Measurements from ENCODE around the gene RAPGEF6.
A peak's percentile ranks its signal among the peaks of the same experiment; 100 is the strongest.
"Not testable (repeated sequence)": the region's sequence is repeated elsewhere in the genome, so short reads cannot be mapped to it uniquely, and the experiment has no call there.

Gene RAPGEF6

DNA sequence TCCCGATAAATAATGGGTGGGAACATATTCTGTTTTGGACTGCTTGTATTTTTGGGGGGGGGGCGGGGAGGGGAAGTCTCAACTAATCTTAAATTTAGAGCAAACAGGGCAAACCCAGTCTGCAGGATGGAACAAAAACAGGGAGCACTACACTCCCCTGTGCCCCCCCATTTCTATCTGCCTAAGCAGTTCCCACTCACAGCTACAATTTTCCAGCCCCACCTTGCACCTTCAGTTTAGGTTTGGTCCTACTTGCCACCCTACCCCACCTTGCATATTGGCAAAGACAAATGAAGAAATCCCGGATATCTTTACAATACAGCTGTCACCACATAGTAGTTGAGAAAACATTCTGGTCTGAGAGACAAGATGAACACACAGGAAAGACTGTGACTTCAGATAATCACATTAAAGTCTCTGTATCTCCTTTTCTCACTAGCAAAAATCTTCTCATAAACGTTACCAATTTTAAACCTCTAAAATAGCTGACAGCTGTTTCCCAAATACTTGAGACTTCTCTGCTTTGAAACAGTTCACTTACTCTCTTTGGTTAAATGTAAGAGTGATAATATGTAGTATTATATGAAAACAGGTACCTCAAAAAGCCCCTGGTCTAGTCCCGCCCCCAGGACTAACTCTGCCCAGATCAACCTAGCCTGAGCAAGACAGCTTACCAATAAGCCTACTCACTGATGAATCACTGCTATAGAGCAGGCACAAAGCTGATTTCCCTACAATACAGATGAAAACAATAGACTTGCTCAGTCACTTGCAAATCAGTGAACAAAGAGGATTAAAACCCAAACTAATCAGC is 5.2 kb upstream of the RAPGEF6 start:
- DNase-seq, result peak; percentile 57
- ATAC-seq, result peak; percentile 97

DNA sequence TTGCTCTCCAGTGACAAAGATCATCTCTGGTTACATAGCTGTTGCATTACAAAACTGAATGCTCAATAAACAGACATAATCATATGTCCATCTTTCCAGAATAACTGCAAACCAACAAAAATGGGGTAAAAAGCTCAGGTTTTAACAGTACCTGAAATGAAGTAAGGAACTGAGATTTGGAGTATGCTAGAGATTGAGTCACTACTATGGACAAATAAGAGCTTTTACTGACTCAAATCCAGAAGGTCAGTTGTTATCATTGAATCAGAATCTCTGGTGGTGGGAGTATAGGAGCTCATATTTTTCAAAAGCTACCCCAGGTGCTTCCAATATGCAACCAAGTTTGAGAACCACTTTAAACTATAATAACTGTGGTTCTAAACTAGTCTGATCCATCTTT is 4.1 kb upstream of the RAPGEF6 start:
- ATAC-seq (no peak), DNase-seq (no peak)

GRCh38 chr5:131637694-131638093 is 2.7 kb upstream of the RAPGEF6 start:
- no peak for ATAC-seq

GRCh38 chr5:131635684-131636572 is 899 bp upstream of the RAPGEF6 start:
- DNase-seq (no peak), ATAC-seq (no peak)

More at GRCh38 chr5:131637694-131638093, 2.7 kb upstream of the RAPGEF6 start:
- DNase-seq, result no peak

GRCh38 chr5:131634666-131634995 is 398 bp downstream of the RAPGEF6 start:
- DNase-seq, result peak; percentile 69

DNA sequence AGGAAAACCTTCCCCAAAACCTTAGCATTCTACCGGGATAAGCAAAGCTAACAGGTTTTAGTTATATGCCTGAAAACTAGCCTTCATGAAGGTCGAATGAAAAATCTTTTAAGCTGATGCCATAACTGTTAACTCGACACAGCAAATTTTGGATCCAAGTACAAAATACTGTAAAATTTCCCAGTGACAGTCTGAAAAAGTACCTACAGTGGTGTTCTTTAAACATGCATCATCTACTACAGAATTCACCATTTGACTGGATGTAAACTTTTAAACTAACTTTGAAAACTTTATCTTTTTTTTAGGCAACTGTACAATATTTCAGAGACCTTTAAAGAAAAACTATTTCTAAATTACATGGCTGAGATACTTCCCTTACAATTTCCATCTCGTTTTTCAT is 791 bp downstream of the RAPGEF6 start:
- ATAC-seq (no peak), DNase-seq (no peak)

More at GRCh38 chr5:131634666-131634995, 398 bp downstream of the RAPGEF6 start:
- ATAC-seq, result peak; percentile 16

GRCh38 chr5:131633830-131634229 is 1.2 kb downstream of the RAPGEF6 start:
- ATAC-seq, result no peak

GRCh38 chr5:131630963-131631350 is 4.1 kb downstream of the RAPGEF6 start:
- no peak for ATAC-seq
- no peak for DNase-seq

More at GRCh38 chr5:131633830-131634229, 1.2 kb downstream of the RAPGEF6 start:
- no peak for DNase-seq

DNA sequence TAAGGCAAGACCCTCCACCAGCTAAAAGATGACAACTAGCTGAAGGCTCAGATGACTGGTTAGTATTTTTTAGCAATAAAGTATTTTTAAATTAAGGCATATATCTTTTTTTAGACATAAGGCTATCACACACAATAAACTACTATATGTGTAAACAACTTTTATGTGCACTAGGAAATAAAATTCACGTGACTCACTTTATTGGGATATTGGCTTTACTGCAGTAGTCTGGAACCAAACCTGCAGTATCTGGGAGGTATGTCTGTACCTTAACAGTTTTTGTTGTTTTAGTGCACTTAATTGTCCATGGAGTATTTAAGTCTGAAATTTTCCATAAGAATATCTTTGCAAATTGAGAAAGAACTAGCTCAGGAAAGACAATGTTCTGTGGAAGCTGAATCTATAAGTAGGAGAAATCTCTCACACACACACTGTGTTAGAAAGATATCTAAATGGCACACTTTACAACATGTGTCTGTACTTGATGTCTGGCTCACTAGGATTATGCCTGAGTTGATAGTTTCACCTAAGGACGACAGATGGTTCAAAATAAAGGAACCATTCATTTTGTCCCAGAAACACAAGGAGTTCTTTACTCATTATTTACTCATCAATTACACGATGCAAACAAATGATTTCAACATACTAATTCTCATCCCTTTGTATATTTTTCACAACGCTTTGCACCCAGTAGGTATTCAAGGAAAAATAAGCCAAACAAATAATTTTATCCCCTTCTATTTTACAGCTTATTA is 4.6 kb downstream of the RAPGEF6 start:
- no peak for ATAC-seq

DNA sequence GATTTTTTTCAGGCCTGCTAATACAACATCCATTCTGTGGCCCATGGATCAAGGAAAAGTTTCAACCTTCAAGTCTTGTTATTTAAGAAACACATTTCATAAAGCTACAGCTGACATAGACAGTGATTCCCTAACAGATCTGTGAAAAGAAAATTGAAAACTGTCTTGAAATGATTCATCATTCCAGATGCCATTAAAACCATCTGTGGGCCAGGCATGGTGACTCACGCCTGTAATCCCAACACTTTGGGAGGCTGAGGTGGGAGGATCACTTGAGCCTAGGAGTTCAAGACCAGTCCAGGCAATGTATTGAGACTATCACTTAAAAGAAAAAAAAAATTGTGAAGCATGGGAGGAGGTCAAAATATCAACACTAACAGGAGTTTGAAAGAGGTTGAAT is 6.0 kb downstream of the RAPGEF6 start:
- no peak for ATAC-seq
- no peak for DNase-seq

More for the DNA sequence above, 4.6 kb downstream of the RAPGEF6 start:
- DNase-seq, result no peak

- DNase-seq (no peak), ATAC-seq (no peak)
Observed at GRCh38 chr5:131627207-131627865, 7.7 kb downstream of the RAPGEF6 start.

- no peak for ATAC-seq
- DNase-seq, result no peak
Observed at GRCh38 chr5:131622633-131623032, 12.4 kb downstream of the RAPGEF6 start.

DNA sequence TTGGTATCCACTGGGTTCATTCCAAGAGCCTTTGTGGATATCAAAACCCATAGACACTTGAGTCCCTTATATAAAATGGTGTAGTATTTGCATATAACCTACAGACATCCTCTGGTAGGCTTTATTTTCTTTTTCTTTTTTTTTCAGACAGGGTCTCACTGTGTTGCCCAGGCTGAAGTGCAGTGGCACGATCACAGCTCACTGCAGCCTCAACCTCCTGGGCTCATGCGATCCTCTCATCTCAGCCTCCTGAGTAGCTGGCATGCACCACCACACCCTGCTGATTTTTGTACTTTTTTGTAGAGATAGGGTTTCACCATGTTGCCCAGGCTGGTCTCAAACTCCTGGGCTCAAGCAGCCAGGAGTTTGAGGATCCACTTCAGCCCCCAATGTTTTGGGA is 13.9 kb downstream of the RAPGEF6 start:
- ATAC-seq, DNase-seq: not testable (repeated sequence)

DNA sequence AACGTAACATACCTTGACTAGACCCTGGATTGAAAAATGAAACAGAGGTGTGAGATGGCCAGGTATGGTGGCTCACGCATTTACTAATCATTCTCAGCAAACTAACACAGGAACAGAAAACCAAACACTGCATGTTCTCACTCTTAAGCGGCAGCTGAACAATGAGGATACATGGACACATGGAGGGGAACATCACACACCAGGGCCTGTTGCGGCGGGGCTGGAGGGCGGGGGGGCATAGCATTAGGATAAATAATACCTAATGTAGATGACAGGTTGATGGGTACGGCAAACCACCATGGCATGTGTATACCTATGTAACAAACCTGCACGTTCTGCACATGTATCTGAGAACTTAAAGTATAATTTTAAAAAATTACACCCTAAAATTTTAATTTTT is 15.9 kb downstream of the RAPGEF6 start:
- DNase-seq (no peak), ATAC-seq (no peak)

DNA sequence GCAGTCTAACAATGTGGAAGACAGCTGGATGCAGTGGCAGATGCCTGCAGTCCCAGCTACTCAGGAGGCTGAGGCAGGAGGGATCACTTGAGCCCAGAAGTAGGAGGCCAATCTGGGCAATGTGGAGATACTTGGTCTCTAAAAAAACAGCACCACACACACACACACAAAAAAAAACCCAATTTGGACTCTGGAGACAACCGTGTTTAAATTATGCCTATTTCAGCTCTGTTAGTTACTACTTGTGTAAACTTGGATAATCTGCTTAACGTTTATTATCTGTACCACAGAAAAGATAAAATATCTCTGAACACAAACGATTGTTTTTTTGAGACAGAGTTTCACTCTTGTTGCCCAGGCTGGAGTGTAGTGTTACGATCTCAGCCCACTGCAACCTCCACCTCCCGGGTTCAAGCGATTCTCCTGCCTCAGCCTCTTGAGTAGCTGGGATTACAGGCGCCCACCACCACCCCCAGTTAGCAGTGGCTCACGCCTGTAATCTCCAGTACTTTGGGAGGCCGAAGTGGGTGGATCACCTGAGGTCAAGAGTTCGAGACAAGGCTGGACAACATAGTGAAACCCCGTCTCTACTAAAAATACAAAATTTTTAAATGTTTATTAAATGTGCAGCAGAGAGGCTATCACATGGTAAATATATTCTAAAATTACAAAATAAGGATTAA is 17.7 kb downstream of the RAPGEF6 start:
- ATAC-seq, result no peak
- no peak for DNase-seq

- ATAC-seq (no peak), DNase-seq (no peak)
Observed at GRCh38 chr5:131615957-131616356, 19.1 kb downstream of the RAPGEF6 start.

DNA sequence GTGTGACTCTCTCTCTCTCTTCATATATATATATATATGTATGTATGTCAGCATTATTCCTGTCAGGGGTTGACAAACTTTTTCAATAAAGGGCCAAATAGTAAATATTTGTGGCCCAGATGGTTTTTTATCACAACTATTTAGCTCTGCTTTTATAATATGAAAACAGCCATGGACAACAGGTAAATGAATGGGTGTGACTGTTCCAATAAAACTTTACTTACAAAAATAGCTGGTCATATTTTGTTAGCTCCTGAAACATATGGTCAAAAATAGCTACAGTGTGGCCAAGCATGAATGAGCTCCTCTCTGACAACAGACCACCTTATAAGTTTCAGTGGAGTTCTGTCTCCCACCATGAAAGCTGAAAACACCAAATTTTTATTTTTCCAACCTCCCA is 21.6 kb downstream of the RAPGEF6 start:
- no peak for DNase-seq
- ATAC-seq, result no peak

GRCh38 chr5:131611064-131611381 is 24.0 kb downstream of the RAPGEF6 start:
- ATAC-seq (no peak), DNase-seq (no peak)

DNA sequence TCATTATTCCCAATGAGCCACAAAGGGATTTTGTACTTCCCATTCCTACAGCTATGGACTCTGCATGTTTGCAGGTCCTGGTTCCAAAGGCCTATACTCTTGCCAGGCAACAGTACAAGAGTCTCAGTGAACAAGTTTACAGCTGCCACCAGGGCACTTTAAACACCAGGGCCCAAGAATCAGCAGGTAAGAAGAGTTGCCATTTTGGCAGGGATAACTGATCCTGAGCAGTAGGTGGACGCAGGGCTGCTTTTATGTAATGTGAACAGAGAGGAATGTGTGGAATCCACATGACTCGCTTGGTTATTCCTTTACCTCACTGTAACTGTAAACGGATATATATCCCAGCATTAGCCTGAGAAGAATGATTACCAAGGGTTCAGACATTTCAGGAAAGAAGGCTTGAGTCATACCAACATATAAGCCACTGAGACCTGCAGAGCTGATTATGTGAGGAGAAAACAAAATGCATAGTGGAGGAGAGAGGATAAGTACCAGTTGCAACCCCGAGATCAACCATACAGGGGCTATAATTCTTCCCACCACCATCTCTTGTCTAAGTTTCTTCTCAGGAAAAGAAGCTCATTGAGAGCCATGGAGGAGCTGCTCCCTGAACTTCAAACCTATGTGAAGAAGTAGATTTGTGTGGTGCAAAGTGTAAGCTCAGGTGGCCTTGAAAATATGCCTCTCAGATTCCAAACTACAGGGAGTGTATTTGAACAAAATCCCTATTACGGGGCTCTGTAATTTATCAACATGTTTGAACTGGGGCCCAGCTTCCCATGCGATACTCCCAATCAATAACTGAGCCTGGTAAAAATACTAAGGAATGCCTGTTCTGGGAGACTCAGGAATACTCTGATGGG is 24.6 kb downstream of the RAPGEF6 start:
- DNase-seq (no peak), ATAC-seq (no peak)

- ATAC-seq, result no peak
- no peak for DNase-seq
Observed at GRCh38 chr5:131609774-131610173, 25.3 kb downstream of the RAPGEF6 start.

GRCh38 chr5:131608597-131608996 is 26.4 kb downstream of the RAPGEF6 start:
- no peak for ATAC-seq
- DNase-seq, result no peak

Measured in stimulated activated naive CD8-positive, alpha-beta T cell treated with anti-CD3 and anti-CD28 coated beads, Interleukin-15, Interleukin-2, amounts not matched to agents 100 U/mL and 50 U/mL, for 24 hours (primary cell).